Mesenchymal stem cell (in vitro differentiated cells and primary cell): ENCODE results near the gene ETDC.

ENCODE experiments used
- DNase-seq: peaks from one replicate; pipeline ENCODE4 v3.0.0-alpha.2; 2013
- H2AFZ ChIP-seq: one replicate; pipeline ENCODE4 v1.6.1; 2013; ENCODE audit warnings: low read depth, mild to moderate bottlenecking, control low read depth, inconsistent platforms, low read length, moderate library complexity
- H2AK5ac ChIP-seq: 2 replicates; pipeline ENCODE4 v1.6.1; 2013; ENCODE audit warnings: low read length, moderate library complexity, mild to moderate bottlenecking, inconsistent platforms; ENCODE audit not compliant: severe bottlenecking
- H2BK120ac ChIP-seq: one replicate; pipeline ENCODE4 v1.6.1; 2013; ENCODE audit warnings: low read depth, mild to moderate bottlenecking, inconsistent platforms, low read length, moderate library complexity
- H2BK12ac ChIP-seq, 2 experiments: one replicate each; pipeline ENCODE4 v1.6.1; 2013; ENCODE audit warnings: inconsistent platforms in 2 of 2, low read length in 2 of 2, mild to moderate bottlenecking in 2 of 2, moderate library complexity in 2 of 2, control low read depth in 1 of 2
- H2BK15ac ChIP-seq: one replicate; pipeline ENCODE4 v1.6.1; 2013; ENCODE audit warnings: mild to moderate bottlenecking, low read depth, inconsistent platforms; ENCODE audit not compliant: poor library complexity, severe bottlenecking
- H2BK5ac ChIP-seq: 2 replicates; pipeline ENCODE4 v1.6.1; 2013; ENCODE audit warnings: low read depth, mild to moderate bottlenecking, low read length, control low read depth, inconsistent platforms; ENCODE audit not compliant: poor library complexity, severe bottlenecking
- H3K14ac ChIP-seq, 2 experiments: one replicate each; pipeline ENCODE4 v1.6.1; 2013; ENCODE audit warnings: inconsistent platforms in 2 of 2, low read length in 2 of 2, control low read depth in 1 of 2, mild to moderate bottlenecking in 1 of 2, moderate library complexity in 1 of 2
- H3K18ac ChIP-seq, 2 experiments: one replicate each; pipeline ENCODE4 v1.6.1; 2013; ENCODE audit warnings: inconsistent platforms in 2 of 2, low read length in 2 of 2, control low read depth in 1 of 2, low read depth in 1 of 2, mild to moderate bottlenecking in 1 of 2
- H3K23ac ChIP-seq, 2 experiments: one replicate each; pipeline ENCODE4 v1.6.1; 2013; ENCODE audit warnings: inconsistent platforms in 2 of 2, low read length in 2 of 2, mild to moderate bottlenecking in 2 of 2, moderate library complexity in 2 of 2, control low read depth in 1 of 2
- H3K27ac ChIP-seq: 2 replicates; pipeline ENCODE4 v1.5.1; 2013; ENCODE audit warnings: mild to moderate bottlenecking, moderate library complexity, low read length, control low read depth, inconsistent platforms; ENCODE audit not compliant: poor library complexity, severe bottlenecking
- H3K27me3 ChIP-seq, 2 experiments: 2 replicates each; pipeline versions ENCODE4 v1.6.1 to v1.7.0; 2013; ENCODE audit warnings: low read length in 2 of 2, mild to moderate bottlenecking in 2 of 2, moderate library complexity in 2 of 2, control low read depth in 1 of 2, inconsistent platforms in 1 of 2; ENCODE audit not compliant: control insufficient read depth in 1 of 2, insufficient read depth in 1 of 2
- H3K36me3 ChIP-seq, 2 experiments: 2 replicates each; pipeline versions ENCODE4 v1.6.1 to v1.7.0; 2013; ENCODE audit warnings: low read length in 2 of 2, control low read depth in 1 of 2, inconsistent platforms in 1 of 2, low read depth in 1 of 2, mild to moderate bottlenecking in 1 of 2; ENCODE audit not compliant: insufficient read depth in 2 of 2, control insufficient read depth in 1 of 2
- H3K4ac ChIP-seq, 2 experiments: one replicate each; pipeline ENCODE4 v1.6.1; 2013; ENCODE audit warnings: inconsistent platforms in 2 of 2, low read length in 2 of 2, mild to moderate bottlenecking in 2 of 2, moderate library complexity in 2 of 2, control low read depth in 1 of 2, low read depth in 1 of 2
- H3K4me1 ChIP-seq: 2 replicates; pipeline ENCODE4 v1.6.1; 2013; ENCODE audit warnings: low read depth, low read length, control low read depth; ENCODE audit not compliant: control insufficient read depth, insufficient read depth
- H3K4me2 ChIP-seq: 2 replicates; pipeline ENCODE4 v1.6.1; 2013; ENCODE audit warnings: low read length, mild to moderate bottlenecking, inconsistent platforms; ENCODE audit not compliant: poor library complexity, severe bottlenecking
- H3K4me3 ChIP-seq, 2 experiments: 2 replicates each; pipeline versions ENCODE4 v1.5.1 to v1.7.0; 2013; ENCODE audit warnings: low read length in 2 of 2, mild to moderate bottlenecking in 2 of 2, control low read depth in 1 of 2, low read depth in 1 of 2; ENCODE audit not compliant: insufficient read depth in 1 of 2
- H3K79me1 ChIP-seq: replicated peaks from 2 replicates; pipeline ENCODE4 v1.6.1; 2013; ENCODE audit warnings: mild to moderate bottlenecking, control low read depth, low read length, inconsistent platforms; ENCODE audit not compliant: poor library complexity, severe bottlenecking
- H3K9ac ChIP-seq: 2 replicates; pipeline ENCODE4 v1.7.0; 2013; ENCODE audit warnings: mild to moderate bottlenecking, low read length, moderate library complexity
- H3K9me3 ChIP-seq: 2 replicates; pipeline ENCODE4 v1.7.0; 2013; ENCODE audit warnings: mild to moderate bottlenecking, low read length; ENCODE audit not compliant: control insufficient read depth
- H4K8ac ChIP-seq: one replicate; pipeline ENCODE4 v1.6.1; 2013; ENCODE audit warnings: inconsistent platforms, mild to moderate bottlenecking, low read length, moderate library complexity
- H4K91ac ChIP-seq: one replicate; pipeline ENCODE4 v1.6.1; 2013; ENCODE audit warnings: mild to moderate bottlenecking, low read length, inconsistent platforms
- WGBS: methylation state at CpG from one replicate; pipeline ENCODE4 v1.1.7; 2013; ENCODE audit warnings: mixed read lengths; 5-methylcytosine and 5-hydroxymethylcytosine counted together

The ETDC gene

DNA sequence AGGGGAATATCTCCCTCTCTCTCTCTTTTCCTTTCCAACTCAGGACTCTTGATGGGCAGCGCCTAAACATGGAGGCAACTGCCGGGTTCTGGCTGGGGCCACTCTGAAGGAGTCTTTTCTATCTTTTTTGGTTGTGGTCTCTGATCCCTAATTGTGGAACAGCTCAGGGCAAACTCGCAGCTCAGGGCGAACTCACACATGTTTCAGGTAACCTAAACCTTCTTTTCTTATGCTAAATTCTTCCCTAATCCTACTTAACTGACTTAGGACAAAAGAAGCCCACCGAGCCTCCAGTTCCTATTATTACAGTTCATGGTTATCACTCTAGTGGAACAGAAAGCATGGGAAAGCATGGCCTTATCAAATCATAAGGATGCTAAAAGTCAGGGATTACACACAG, 36.1 kb upstream of the ETDC start:
- no peak overlapping the region for H2AFZ ChIP-seq
- WGBS, result no CpG with 5 or more reads among the region's 5 CpGs
- H3K14ac ChIP-seq, result no peak overlapping the region
- no peaks in the 10 kb centered on the region for H3K27me3 ChIP-seq
- H2BK15ac ChIP-seq, result no peak overlapping the region
- H3K4me2 ChIP-seq, result no peak overlapping the region
- H3K79me1 ChIP-seq, result no peaks in the 10 kb centered on the region
- no peak overlapping the region for H3K4ac ChIP-seq
- H3K9ac ChIP-seq, result no peak overlapping the region
- DNase-seq, result no peak
- no peak overlapping the region for H2BK12ac ChIP-seq
- no peaks in the 10 kb centered on the region for H3K36me3 ChIP-seq
- no peak overlapping the region for H3K23ac ChIP-seq
- H2BK5ac ChIP-seq, result no peak overlapping the region
- H3K27ac ChIP-seq, result no peak overlapping the region
- no peak overlapping the region for H4K91ac ChIP-seq
- no peak overlapping the region for H3K18ac ChIP-seq
- H4K8ac ChIP-seq, result no peak overlapping the region
- H2BK120ac ChIP-seq, result no peak overlapping the region
- peaks cover 11% of the 10 kb centered on the region for H3K9me3 ChIP-seq
- no peaks in the 10 kb centered on the region for H3K4me1 ChIP-seq
- no peak overlapping the region for H3K4me3 ChIP-seq
- H2AK5ac ChIP-seq, result no peak overlapping the region

- H3K27ac ChIP-seq, result no peak overlapping the region
- no peak overlapping the region for H2BK5ac ChIP-seq
- H2AFZ ChIP-seq, result no peak overlapping the region
- no peak for DNase-seq
- no peak overlapping the region for H2BK15ac ChIP-seq
- no peaks in the 10 kb centered on the region for H3K79me1 ChIP-seq
- H3K36me3 ChIP-seq, result no peaks in the 10 kb centered on the region
- no peak overlapping the region for H3K23ac ChIP-seq
- no peak overlapping the region for H3K14ac ChIP-seq
- no peaks in the 10 kb centered on the region for H3K27me3 ChIP-seq
- no peak overlapping the region for H2BK12ac ChIP-seq
- H3K9me3 ChIP-seq, result peaks cover 10% of the 10 kb centered on the region
- no peaks in the 10 kb centered on the region for H3K4me1 ChIP-seq
- no peak overlapping the region for H4K8ac ChIP-seq
- no peak overlapping the region for H3K18ac ChIP-seq
- no peak overlapping the region for H4K91ac ChIP-seq
- H3K4me2 ChIP-seq, result no peak overlapping the region
- H3K4ac ChIP-seq, result no peak overlapping the region
- no peak overlapping the region for H3K9ac ChIP-seq
- H2BK120ac ChIP-seq, result no peak overlapping the region
- H3K4me3 ChIP-seq, result no peak overlapping the region
- no peak overlapping the region for H2AK5ac ChIP-seq
Measured at GRCh38 chrX:135275973-135276372, 33.3 kb upstream of the ETDC start.

DNA sequence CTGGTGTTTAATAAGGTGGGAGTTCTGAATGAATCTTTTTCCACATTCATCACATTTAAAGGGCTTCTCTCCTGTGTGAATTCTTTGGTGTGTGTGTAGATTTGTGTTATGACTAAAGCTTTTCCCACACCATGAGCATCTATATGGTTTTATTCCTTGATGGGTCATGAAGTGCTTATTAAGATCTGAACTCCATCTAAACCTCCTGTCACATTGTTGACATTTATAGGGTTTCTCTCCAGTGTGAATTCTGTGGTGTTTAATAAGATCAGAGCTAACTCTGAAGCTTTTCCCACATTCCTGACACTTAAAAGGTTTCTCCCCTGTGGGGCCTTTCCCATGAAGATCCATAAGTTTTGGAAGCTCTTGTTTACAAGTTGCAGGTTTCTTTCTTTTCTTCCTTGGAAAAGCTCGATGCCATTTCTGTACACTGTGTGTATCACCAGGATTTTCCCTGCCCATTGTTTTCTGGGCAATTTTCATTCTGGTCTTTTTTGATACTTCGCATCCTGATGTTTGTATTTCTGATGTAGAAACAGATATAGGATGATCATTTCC, 21.9 kb upstream of the ETDC start:
- no peak overlapping the region for H2BK12ac ChIP-seq
- H2BK120ac ChIP-seq, result no peak overlapping the region
- no peak overlapping the region for H3K9ac ChIP-seq
- no CpG with 5 or more reads among the region's 2 CpGs for WGBS
- H4K8ac ChIP-seq, result no peak overlapping the region
- no peak overlapping the region for H2BK5ac ChIP-seq
- no peak overlapping the region for H3K27ac ChIP-seq
- no peak overlapping the region for H3K23ac ChIP-seq
- no peak overlapping the region for H3K18ac ChIP-seq
- DNase-seq, result no peak
- H3K4me1 ChIP-seq, result no peaks in the 10 kb centered on the region
- H3K14ac ChIP-seq, result no peak overlapping the region
- no peak overlapping the region for H2AK5ac ChIP-seq
- no peak overlapping the region for H2AFZ ChIP-seq
- H3K79me1 ChIP-seq, result no peaks in the 10 kb centered on the region
- peaks cover 87% of the 10 kb centered on the region for H3K9me3 ChIP-seq
- peaks cover 0 to 21% of the 10 kb centered on the region in 2 experiments for H3K36me3 ChIP-seq
- H4K91ac ChIP-seq, result no peak overlapping the region
- no peak overlapping the region for H3K4ac ChIP-seq
- H3K4me2 ChIP-seq, result no peak overlapping the region
- H2BK15ac ChIP-seq, result no peak overlapping the region
- no peaks in the 10 kb centered on the region for H3K27me3 ChIP-seq
- H3K4me3 ChIP-seq, result peak overlapping the region in 1 of 2 experiments; percentile 34

GRCh38 chrX:135295238-135295943, 13.9 kb upstream of the ETDC start:
- Histone ChIP-seq H3K4me2 (no peak overlapping the region), H2AFZ (peak overlapping the region; percentile 11), H4K91ac (no peak overlapping the region), H4K8ac (no peak overlapping the region), H2BK15ac (no peak overlapping the region), H2BK120ac (no peak overlapping the region), H3K27ac (no peak overlapping the region), H3K79me1 (peaks cover 6% of the 10 kb centered on the region), H3K14ac (no peak overlapping the region), H3K9me3 (peaks cover 20% of the 10 kb centered on the region), H3K27me3 (peaks cover 0 to 8% of the 10 kb centered on the region in 2 experiments), H2BK12ac (no peak overlapping the region), H2AK5ac (no peak overlapping the region), H3K23ac (no peak overlapping the region), H2BK5ac (no peak overlapping the region), H3K36me3 (peaks cover 5 to 7% of the 10 kb centered on the region in 2 experiments), H3K4me3 (peak overlapping the region in 1 of 2 experiments; percentile 60), H3K4me1 (no peaks in the 10 kb centered on the region), H3K9ac (no peak overlapping the region), H3K18ac (no peak overlapping the region), H3K4ac (no peak overlapping the region)
- WGBS, result 6% methylated on average over 16 of the region's 26 CpGs
- peak; percentile 47 for DNase-seq
